GM12873 (cell line): ENCODE results near the gene PRKCE.

Experiments used
- CTCF ChIP-seq: IDR thresholded peaks from 2 replicates; pipeline ENCODE4 v1.5.1; 2012; ENCODE audit warnings: low read depth, mild to moderate bottlenecking, moderate library complexity, low read length, control low read depth; ENCODE audit not compliant: insufficient read depth; ENCODE audit errors: missing control alignments

PRKCE gene

DNA sequence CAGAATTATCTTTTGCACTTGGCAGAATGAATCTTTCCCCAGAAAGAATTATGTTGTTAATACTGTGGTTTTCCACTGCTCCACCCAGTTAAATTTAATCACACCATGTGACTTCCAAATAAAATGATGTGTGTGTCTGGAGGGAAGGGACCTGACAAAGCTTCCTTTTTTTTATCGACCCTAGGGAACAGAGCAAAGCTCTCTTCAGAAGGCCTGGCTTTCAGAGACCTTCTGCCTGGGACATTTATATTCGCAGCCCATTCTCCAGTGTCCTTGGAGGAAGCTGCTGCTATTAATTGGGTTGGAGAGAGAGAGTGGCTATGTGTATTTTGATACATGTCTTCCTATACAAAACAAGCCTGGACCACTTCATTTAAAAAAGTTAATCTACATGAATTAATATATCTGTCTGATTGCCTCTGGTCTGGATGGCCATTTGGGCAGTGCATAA lies 233.7 kb downstream of the PRKCE start:
- no peak for TF ChIP-seq CTCF

DNA sequence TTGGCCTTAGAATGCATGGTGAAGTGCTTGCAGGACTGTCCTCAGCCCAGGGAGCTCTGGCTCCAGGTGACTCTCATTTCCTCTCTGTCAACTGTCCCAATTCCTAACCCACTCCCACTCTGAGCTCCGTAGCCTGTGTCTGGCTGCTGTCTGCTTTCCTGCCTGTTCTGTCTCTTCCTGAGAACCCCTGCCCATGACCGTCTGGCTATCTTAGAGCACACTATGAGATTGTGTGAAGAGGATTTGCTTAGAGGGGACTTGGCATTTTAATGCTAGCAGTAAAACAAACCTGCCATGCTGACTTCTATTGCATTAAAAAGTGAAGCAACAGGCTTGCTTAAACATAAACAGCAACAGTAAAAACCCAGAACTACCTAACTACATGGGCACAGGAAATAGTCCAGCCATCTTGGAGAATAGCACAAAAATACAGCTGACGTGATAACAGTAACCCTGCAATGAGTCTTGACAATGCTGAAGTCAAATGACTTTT lies 234.7 kb downstream of the PRKCE start:
- no peak for TF ChIP-seq CTCF

- no peak for TF ChIP-seq CTCF
Measured at GRCh38 chr2:45888167-45888566, 236.7 kb downstream of the PRKCE start.

- no peak for TF ChIP-seq CTCF
Measured at GRCh38 chr2:45888641-45889040, 237.2 kb downstream of the PRKCE start.

DNA sequence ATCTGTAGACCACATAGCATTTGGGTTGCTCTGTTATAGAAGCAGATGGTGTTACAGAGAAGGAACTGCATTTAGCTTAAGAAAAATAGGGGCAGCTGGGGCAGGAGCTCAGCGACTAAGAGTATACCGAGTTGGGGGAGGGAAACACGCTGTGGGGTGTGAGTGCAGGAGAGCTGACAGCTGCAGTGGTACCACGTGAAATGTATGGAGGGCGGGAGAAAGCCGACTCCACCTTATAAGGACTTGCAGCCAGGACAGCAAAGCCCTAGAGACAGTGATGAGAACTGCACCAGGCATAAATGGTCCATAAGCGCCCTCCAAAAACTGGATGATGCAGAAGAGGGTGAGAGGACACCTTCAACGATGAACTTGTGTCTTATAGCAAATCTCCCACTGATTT lies 237.6 kb downstream of the PRKCE start:
- TF ChIP-seq CTCF = peak; percentile 65

DNA sequence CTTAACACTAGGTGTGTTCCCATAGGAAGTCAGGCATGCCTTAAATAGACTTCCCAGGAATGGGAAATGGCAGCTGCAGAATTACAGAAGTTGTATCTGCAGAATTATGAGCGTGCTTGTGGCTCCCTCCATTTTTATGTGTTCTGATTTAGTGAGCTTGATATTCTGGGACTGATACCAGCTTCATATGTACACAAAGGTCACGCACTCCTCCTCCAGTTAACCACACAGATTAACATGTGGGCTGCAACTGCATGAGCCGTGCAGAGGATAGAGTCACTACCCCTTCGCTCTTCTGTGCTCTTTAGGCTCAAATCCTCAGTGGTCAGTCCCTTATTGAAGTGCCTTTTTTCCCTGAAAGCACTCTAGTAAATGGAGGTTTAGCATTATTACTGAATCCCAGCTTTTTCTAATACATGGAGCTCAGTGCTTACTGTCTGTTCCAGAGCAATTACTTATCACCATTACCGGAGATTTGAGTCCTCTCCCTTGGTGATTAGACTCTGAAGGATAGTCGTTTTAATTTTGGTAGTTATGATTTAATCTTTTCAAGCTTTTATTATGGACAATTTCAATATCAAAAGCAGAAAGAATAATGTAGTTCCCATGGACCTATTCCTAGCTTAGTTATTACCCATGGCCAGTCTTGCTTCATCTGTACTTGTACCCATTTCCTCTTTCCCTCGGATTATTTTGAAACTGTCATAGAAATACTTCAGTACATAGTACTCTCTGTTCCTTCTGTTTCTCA lies 238.3 kb downstream of the PRKCE start:
- no peak for TF ChIP-seq CTCF

DNA sequence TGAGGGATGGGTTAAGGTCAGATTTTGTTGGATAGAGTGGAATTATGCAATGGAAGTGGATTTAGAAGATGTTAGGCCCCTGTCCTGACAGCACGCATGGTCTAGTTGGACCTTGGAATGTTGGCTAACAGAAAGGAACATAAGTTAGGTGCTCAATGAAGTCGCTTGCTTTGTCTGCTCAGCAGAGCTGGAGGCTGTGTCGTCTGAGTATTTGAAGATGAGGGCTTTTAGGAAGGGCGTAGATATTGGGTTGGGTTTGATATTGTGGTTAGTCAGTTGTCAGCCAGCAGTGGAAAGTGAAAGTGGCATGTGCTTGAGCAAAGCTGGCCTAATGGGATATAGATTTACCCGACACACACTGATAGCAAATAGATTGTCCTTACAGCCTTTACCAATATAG lies 239.3 kb downstream of the PRKCE start:
- TF ChIP-seq CTCF = no peak
